H1 (cell line): ENCODE measurements around the gene CDK12. TPM values are rescaled to one million over a fixed set of nuclear protein-coding genes. Genes with fewer than 3 reads are reported as not detected.

Source experiments
- CTCF ChIA-PET: fragments of 300-600 bp; sonication (Branson Sonifier 250); formaldehyde crosslinking; loops from one replicate; lab custom pipeline; 2021; ENCODE audit not compliant: partially characterized antibody; lab: Charles Lee
- POLR2A ChIA-PET: fragments of 300-600 bp; sonication (Branson Sonifier 250); formaldehyde crosslinking; loops from one replicate; lab custom pipeline; 2021; ENCODE audit warnings: inconsistent platforms; ENCODE audit not compliant: partially characterized antibody; lab: Charles Lee
- DNase-seq, 2 experiments: peaks; one replicate each; pipeline versions ENCODE4 v3.0.0 to v3.0.0-alpha.2; 2010 to 2022; ENCODE audit warnings: low spot score in 2 of 2, low read depth in 1 of 2, mixed read lengths in 1 of 2
- FAIRE-seq: peaks from 2 replicates; lab custom pipeline; 2011; peaks lifted over from hg19 to GRCh38; lab: Jason Lieb, UNC
- H2AFZ ChIP-seq: 2 replicates; pipeline ENCODE4 v1.8.1; 2012; ENCODE audit warnings: low read length, inconsistent platforms
- H2AK5ac ChIP-seq: 2 replicates; pipeline ENCODE4 v1.6.1; 2013; ENCODE audit warnings: low read depth, low read length
- H2BK120ac ChIP-seq: replicated peaks from 2 replicates; pipeline ENCODE3; 2013; ENCODE audit warnings: low read depth, low read length, inconsistent platforms
- H2BK12ac ChIP-seq: 2 replicates; pipeline ENCODE4 v1.6.1; 2013; ENCODE audit warnings: low read depth, low read length
- H2BK15ac ChIP-seq: 2 replicates; pipeline ENCODE4 v1.6.1; 2013; ENCODE audit warnings: low read length
- H2BK20ac ChIP-seq: 2 replicates; pipeline ENCODE4 v1.6.1; 2013; ENCODE audit warnings: low read length
- H2BK5ac ChIP-seq: 2 replicates; pipeline ENCODE4 v1.6.1; 2013; ENCODE audit warnings: low read depth, low read length
- H3K14ac ChIP-seq: 2 replicates; pipeline ENCODE4 v1.6.1; 2013; ENCODE audit warnings: inconsistent platforms; ENCODE audit not compliant: insufficient read length
- H3K18ac ChIP-seq: 2 replicates; pipeline ENCODE4 v1.6.1; 2013; ENCODE audit warnings: low read length; ENCODE audit errors: extremely low read depth
- H3K23ac ChIP-seq: 2 replicates; pipeline ENCODE4 v1.6.1; 2013; ENCODE audit warnings: inconsistent platforms; ENCODE audit not compliant: insufficient read length
- H3K23me2 ChIP-seq: 2 replicates; pipeline ENCODE4 v1.6.1; 2013; ENCODE audit warnings: low read depth, low read length
- H3K27ac ChIP-seq: 2 replicates; pipeline ENCODE4 v1.6.1; 2011; ENCODE audit warnings: low read depth, low read length, inconsistent platforms
- H3K27me3 ChIP-seq, 4 experiments: replicated peaks in 1 of 4; 1 replicate in 1 of 4; 2 replicates in 3 of 4; pipeline versions ENCODE4 v1.6.1 to v1.8.1; 2011 to 2013; ENCODE audit warnings: low read length in 3 of 4, mild to moderate bottlenecking in 3 of 4, inconsistent platforms in 2 of 4, mixed read lengths in 2 of 4, moderate library complexity in 1 of 4; ENCODE audit not compliant: control insufficient read depth in 3 of 4, insufficient read depth in 3 of 4; ENCODE audit errors: extremely low read depth in 1 of 4
- H3K36me3 ChIP-seq, 4 experiments: 2 replicates each; pipeline versions ENCODE4 v1.6.1 to v1.8.1; 2011 to 2013; ENCODE audit warnings: mild to moderate bottlenecking in 4 of 4, low read length in 3 of 4, moderate library complexity in 2 of 4, control low read depth in 1 of 4, inconsistent platforms in 1 of 4; ENCODE audit not compliant: insufficient read depth in 4 of 4, control insufficient read depth in 2 of 4
- H3K4ac ChIP-seq: replicated peaks from 2 replicates; pipeline ENCODE3; 2013; ENCODE audit warnings: low read length, low read depth, mixed read lengths, inconsistent platforms; ENCODE audit not compliant: insufficient read length
- H3K4me1 ChIP-seq, 4 experiments: replicated peaks in 1 of 4; 1 replicate in 1 of 4; 2 replicates in 3 of 4; pipeline versions ENCODE4 v1.6.1 to v1.8.1; 2011 to 2013; ENCODE audit warnings: low read length in 3 of 4, inconsistent platforms in 2 of 4, mixed read lengths in 1 of 4; ENCODE audit not compliant: insufficient read depth in 4 of 4, control insufficient read depth in 3 of 4
- H3K4me2 ChIP-seq, 2 experiments: 2 replicates each; pipeline versions ENCODE4 v1.6.1 to v1.8.1; 2011 to 2013; ENCODE audit warnings: low read depth in 2 of 2, low read length in 2 of 2, control low read depth in 1 of 2, inconsistent platforms in 1 of 2, mild to moderate bottlenecking in 1 of 2; ENCODE audit not compliant: insufficient read depth in 1 of 2
- H3K4me3 ChIP-seq, 4 experiments: fragments of 200-600, 300-600 bp in 1 of 4; sonication (generic), shearing (Covaris generic), sonication (Bioruptor Twin) in 1 of 4; 2 replicates each; pipeline versions ENCODE4 v1.5.1 to v1.8.1; 2011 to 2016; ENCODE audit warnings: low read length in 4 of 4, low read depth in 3 of 4, control low read depth in 2 of 4, inconsistent platforms in 2 of 4, mild to moderate bottlenecking in 2 of 4, mixed read lengths in 1 of 4, moderate library complexity in 1 of 4; ENCODE audit not compliant: insufficient read depth in 2 of 4; ENCODE audit errors: extremely low read depth in 1 of 4
- H3K56ac ChIP-seq: replicated peaks from 2 replicates; pipeline ENCODE3; 2013; ENCODE audit warnings: low read depth, mild to moderate bottlenecking, mixed read lengths, low read length, inconsistent platforms; ENCODE audit not compliant: insufficient read length
- H3K79me1 ChIP-seq: 2 replicates; pipeline ENCODE4 v1.6.1; 2013; ENCODE audit warnings: low read depth, low read length, control low read depth
- H3K79me2 ChIP-seq, 2 experiments: 2 replicates each; pipeline versions ENCODE4 v1.6.1 to v1.8.1; 2012 to 2013; ENCODE audit warnings: low read length in 2 of 2, mild to moderate bottlenecking in 2 of 2, inconsistent platforms in 1 of 2; ENCODE audit not compliant: insufficient read depth in 2 of 2, control insufficient read depth in 1 of 2
- H3K9ac ChIP-seq, 4 experiments: replicated peaks in 1 of 4; 1 replicate in 1 of 4; 2 replicates in 3 of 4; pipeline versions ENCODE4 v1.6.1 to v1.8.1; 2011 to 2013; ENCODE audit warnings: low read depth in 3 of 4, low read length in 3 of 4, control low read depth in 2 of 4, mild to moderate bottlenecking in 2 of 4, moderate library complexity in 2 of 4, inconsistent platforms in 1 of 4; ENCODE audit errors: extremely low read depth in 1 of 4
- H3K9me3 ChIP-seq, 2 experiments: 2 replicates each; pipeline versions ENCODE4 v1.6.1 to v1.8.1; 2012 to 2013; ENCODE audit warnings: mild to moderate bottlenecking in 2 of 2, moderate library complexity in 2 of 2, control low read depth in 1 of 2, inconsistent platforms in 1 of 2, low read depth in 1 of 2, low read length in 1 of 2, mixed read lengths in 1 of 2; ENCODE audit not compliant: insufficient read depth in 2 of 2
- H4K20me1 ChIP-seq, 2 experiments: replicated peaks in 1 of 2; 2 replicates each; pipeline versions ENCODE3 to v1.8.1; 2011 to 2013; ENCODE audit warnings: inconsistent platforms in 2 of 2, low read length in 2 of 2, mild to moderate bottlenecking in 1 of 2; ENCODE audit not compliant: insufficient read depth in 2 of 2, control insufficient read depth in 1 of 2
- H4K5ac ChIP-seq: 2 replicates; pipeline ENCODE4 v1.6.1; 2013; ENCODE audit warnings: low read length, low read depth, mixed read lengths, inconsistent platforms; ENCODE audit not compliant: insufficient read length
- H4K8ac ChIP-seq: 2 replicates; pipeline ENCODE4 v1.8.0; 2013; ENCODE audit warnings: mild to moderate bottlenecking, moderate library complexity, low read length, inconsistent platforms; ENCODE audit not compliant: insufficient read depth; ENCODE audit errors: extremely low read depth
- H4K91ac ChIP-seq: replicated peaks from 2 replicates; pipeline ENCODE3; 2013; ENCODE audit warnings: low read length, mixed read lengths, inconsistent platforms; ENCODE audit not compliant: insufficient read length
- CHD1 ChIP-seq: IDR thresholded peaks from 2 replicates; pipeline ENCODE4 v1.6.1; 2012; ENCODE audit warnings: low read depth, low read length, improper control_type of control experiment
- CTBP2 ChIP-seq: IDR thresholded peaks from 2 replicates; pipeline ENCODE4 v1.7.0; 2011; ENCODE audit warnings: borderline replicate concordance, mild to moderate bottlenecking, moderate library complexity, mixed read lengths, low read length; ENCODE audit not compliant: insufficient read depth, insufficient read length
- JUND ChIP-seq: IDR thresholded peaks from 2 replicates; pipeline ENCODE4 v1.6.1; 2011; ENCODE audit warnings: mild to moderate bottlenecking, improper control_type of control experiment, low read length
- RBBP5 ChIP-seq: IDR thresholded peaks from 2 replicates; pipeline ENCODE4 v1.7.1; 2012; ENCODE audit warnings: low read depth, mild to moderate bottlenecking, inconsistent platforms, low read length, moderate library complexity, borderline replicate concordance
- RFX5 ChIP-seq: IDR thresholded peaks from 2 replicates; pipeline ENCODE4 v1.6.1; 2011; ENCODE audit warnings: low read depth, low read length, improper control_type of control experiment, borderline replicate concordance
- RNF2 ChIP-seq: fragments of 200-900, 300-1000 bp; sonication (generic); IDR thresholded peaks from 2 replicates; pipeline ENCODE4 v1.7.1; 2016; ENCODE audit warnings: borderline replicate concordance, low read depth, mild to moderate bottlenecking, antibody characterized with exemption, low read length; ENCODE audit not compliant: poor library complexity, severe bottlenecking; ENCODE audit errors: missing control alignments
- SIRT6 ChIP-seq: IDR thresholded peaks from one replicate; pipeline ENCODE4 v1.7.1; 2012; ENCODE audit warnings: low read length, inconsistent platforms
- SP1 ChIP-seq: IDR thresholded peaks from 2 replicates; pipeline ENCODE4 v1.6.1; 2011; ENCODE audit warnings: low read depth, low read length
- TAF7 ChIP-seq: optimal IDR thresholded peaks from 2 replicates; pipeline ENCODE3; 2011; ENCODE audit warnings: low read depth, mild to moderate bottlenecking, inconsistent platforms, low read length, moderate library complexity, borderline replicate concordance
- TBP ChIP-seq: IDR thresholded peaks from 2 replicates; pipeline ENCODE4 v1.6.1; 2011; ENCODE audit warnings: low read depth, low read length, improper control_type of control experiment
- TCF12 ChIP-seq: IDR thresholded peaks from 2 replicates; pipeline ENCODE4 v1.6.1; 2011; ENCODE audit warnings: low read depth, mild to moderate bottlenecking, low read length
- YY1 ChIP-seq: IDR thresholded peaks from 2 replicates; pipeline ENCODE4 v1.6.1; 2011; ENCODE audit warnings: low read depth, mild to moderate bottlenecking, low read length
- WGBS, 2 experiments: shearing (Covaris generic) in 1 of 2; methylation state at CpG; one replicate each; pipeline versions ENCODE4 v1.1.6 to v1.1.7; 2013 to 2015; ENCODE audit warnings: low lambda C conversion rate in 2 of 2, mixed read lengths in 2 of 2, inconsistent platforms in 1 of 2, low coverage in 1 of 2, missing lambda C conversion rate in 1 of 2; ENCODE audit not compliant: insufficient replicate concordance in 2 of 2, insufficient coverage in 1 of 2, insufficient read length in 1 of 2; ENCODE audit errors: extremely low coverage in 1 of 2, missing lambda C conversion rate in 1 of 2; 5-methylcytosine and 5-hydroxymethylcytosine counted together
- polyA plus RNA-seq, 7 experiments: library from polyadenylated mRNA; depleted of rRNA in 3 of 7; stranded (reverse) in 5 of 7; unstranded in 2 of 7; fragments of >200 nt in 5 of 7; fragments of 200-250 nt in 2 of 7; gene quantifications; 1 replicate in 5 of 7; 2 replicates in 1 of 7; 4 replicates in 1 of 7; pipeline versions ENCODE4 v1.2.1 to v1.2.3, GENCODE V29; 2011 to 2013; ENCODE audit warnings: missing spikeins in 2 of 7, mixed read lengths in 2 of 7
- total RNA-seq: library from RNA; stranded (reverse); fragmentation: NEBNext Ultra II Directional; extraction: Animal tissue kit (Norgen Biotek cat#: 25700); gene quantifications from 2 replicates; pipeline ENCODE4 v1.2.1, GENCODE V29; 2021

CDK12 gene
- total and polyA plus RNA-seq, 2 of the 8 experiments (the other 6 are each of a cell fraction or from before 2014, with no cell fraction given): 14.8 to 70.3 TPM

GRCh38 chr17:39484178-39484577 lies 22.9 kb downstream of the CDK12 start:
- H3K79me2 ChIP-seq: peaks cover 0 to 7% of the 10 kb centered on the region in 2 experiments; a peak in 2 of 4 replicates
- TF ChIP-seq RBBP5 (no peak), RFX5 (no peak), TBP (no peak), JUND (no peak), CTBP2 (no peak), SIRT6 (no peak), CHD1 (no peak), SP1 (no peak), TAF7 (no peak), RNF2 (no peak), YY1 (no peak), TCF12 (no peak)

More at GRCh38 chr17:39484178-39484577, 22.9 kb downstream of the CDK12 start:
- Histone ChIP-seq H3K56ac (no peak overlapping the region), H3K23me2 (no peaks in the 10 kb centered on the region), H4K91ac (no peak overlapping the region), H3K27ac (no peak overlapping the region), H3K9me3 (no peaks in the 10 kb centered on the region), H4K8ac (no peak overlapping the region), H3K27me3 (no peaks in the 10 kb centered on the region), H3K14ac (no peak overlapping the region), H3K36me3 (peaks cover 0 to 3% (median 0%) of the 10 kb centered on the region in 4 experiments; a peak in 2 of 8 replicates), H3K4me3 (no peak overlapping the region), H2BK12ac (no peak overlapping the region), H3K23ac (no peak overlapping the region), H2BK20ac (no peak overlapping the region), H3K4ac (no peak overlapping the region), H3K4me2 (no peak overlapping the region), H4K20me1 (peaks cover 0 to 1% of the 10 kb centered on the region in 2 experiments), H2BK15ac (no peak overlapping the region), H3K79me1 (peaks cover 2% of the 10 kb centered on the region; the same call in 1 of the 2 replicates), H3K18ac (no peak overlapping the region), H4K5ac (no peak overlapping the region), H2BK5ac (no peak overlapping the region), H2BK120ac (no peak overlapping the region), H3K9ac (no peak overlapping the region), H3K4me1 (no peaks in the 10 kb centered on the region), H2AK5ac (no peak overlapping the region), H2AFZ (no peak overlapping the region)
- ChIA-PET CTCF (interaction anchor here (0.7 kb wide), 1 partner anchor 244 kb away, joined by 3 read pairs; no protein-coding TSS in a partner anchor), POLR2A (interaction anchor here (0.6 to 1.5 kb wide), 2 partner anchors 9 to 21 kb away, joined by 3 to 4 read pairs; no protein-coding TSS in a partner anchor)
- no peak for FAIRE-seq
- DNase-seq: no peak
- 95% methylated on average over 2 of the region's 2 CpGs; no CpG with 5 or more reads in 1 of the 2 experiments for WGBS, 2 experiments
